Neural progenitor cell (in vitro differentiated cells): Measurements from ENCODE around the gene FAM98C. TPM values are rescaled to one million over a fixed set of nuclear protein-coding genes. Genes with fewer than 3 reads are reported as not detected.
"Not testable (repeated sequence)": the region's sequence is repeated elsewhere in the genome, so short reads cannot be mapped to it uniquely, and the experiment has no call there.

Source experiments
- DNase-seq: peaks from one replicate; pipeline ENCODE4 v3.0.0-alpha.2; 2016; ENCODE audit warnings: low spot score
- H2AFZ ChIP-seq: fragments of 200-600 bp; sonication (generic); replicated peaks from 2 replicates; pipeline ENCODE4 v1.6.1; 2016; ENCODE audit warnings: antibody characterized with exemption
- H3F3A ChIP-seq: fragments of 200-600 bp; sonication (generic); 2 replicates; pipeline ENCODE4 v1.6.1; 2016; ENCODE audit warnings: antibody characterized with exemption, low read depth
- H3K27ac ChIP-seq: fragments of 200-600 bp; sonication (generic); 2 replicates; pipeline ENCODE4 v1.5.1; 2016; ENCODE audit warnings: mild to moderate bottlenecking
- H3K27me3 ChIP-seq: fragments of 200-600 bp; sonication (generic); 2 replicates; pipeline ENCODE4 v1.6.1; 2016; ENCODE audit warnings: mild to moderate bottlenecking, moderate library complexity
- H3K36me3 ChIP-seq: fragments of 200-600 bp; sonication (generic); 2 replicates; pipeline ENCODE4 v1.5.1; 2016
- H3K4me1 ChIP-seq: fragments of 200-600 bp; sonication (generic); 2 replicates; pipeline ENCODE4 v1.6.1; 2016; ENCODE audit warnings: mixed run types
- H3K4me2 ChIP-seq: fragments of 200-600 bp; sonication (generic); 2 replicates; pipeline ENCODE4 v1.6.1; 2016
- H3K4me3 ChIP-seq: fragments of 200-600 bp; sonication (generic); 2 replicates; pipeline ENCODE4 v1.5.1; 2016
- H3K79me2 ChIP-seq: fragments of 200-600 bp; sonication (generic); 2 replicates; pipeline ENCODE4 v1.6.1; 2016; ENCODE audit warnings: low read depth
- H3K9ac ChIP-seq: fragments of 200-600 bp; sonication (generic); 2 replicates; pipeline ENCODE4 v1.6.1; 2016
- H3K9me3 ChIP-seq: fragments of 200-600 bp; sonication (generic); 2 replicates; pipeline ENCODE4 v1.5.1; 2016; ENCODE audit warnings: low read depth
- H4K20me1 ChIP-seq: fragments of 200-600 bp; sonication (generic); 2 replicates; pipeline ENCODE4 v1.6.1; 2016; ENCODE audit warnings: low read depth
- H3K27ac Mint-ChIP-seq: 3 replicates; pipeline ENCODE4 v1.8.0; 2021; ENCODE audit warnings: mixed read lengths
- H3K27me3 Mint-ChIP-seq: 2 replicates; pipeline ENCODE4 v1.8.0; 2022; ENCODE audit warnings: low read depth, mild to moderate bottlenecking, inconsistent platforms, moderate library complexity, mixed read lengths; ENCODE audit not compliant: insufficient read depth
- H3K36me3 Mint-ChIP-seq: 3 replicates; pipeline ENCODE4 v1.8.0; 2021; ENCODE audit warnings: mixed read lengths
- H3K4me1 Mint-ChIP-seq: 3 replicates; pipeline ENCODE4 v1.8.0; 2021; ENCODE audit warnings: mixed read lengths
- H3K4me3 Mint-ChIP-seq: 3 replicates; pipeline ENCODE4 v1.8.0; 2021; ENCODE audit warnings: mild to moderate bottlenecking, moderate library complexity, mixed read lengths
- H3K9me3 Mint-ChIP-seq: 3 replicates; pipeline ENCODE4 v1.8.0; 2020; ENCODE audit warnings: mixed read lengths
- EZH2 ChIP-seq: fragments of 200-600 bp; sonication (generic); IDR thresholded peaks from 2 replicates; pipeline ENCODE4 v1.6.1; 2017; ENCODE audit warnings: antibody characterized with exemption, mild to moderate bottlenecking, moderate library complexity
- EZH2phosphoT487 ChIP-seq: fragments of 200-600 bp; sonication (generic); IDR thresholded peaks from 2 replicates; pipeline ENCODE4 v1.6.1; 2017; ENCODE audit warnings: antibody characterized with exemption
- total RNA-seq: library from RNA; depleted of rRNA; stranded (reverse); fragments of >200 nt; gene quantifications from 2 replicates; pipeline ENCODE4 v1.2.3, GENCODE V29; 2015; ENCODE audit warnings: low replicate concordance
- TF ChIP-seq, protein P1 (sequence below): fragments of 200-600 bp; sonication (generic); IDR thresholded peaks from 2 replicates; pipeline ENCODE4 v1.5.1; 2017; ENCODE audit warnings: antibody characterized with exemption, mild to moderate bottlenecking

Gene FAM98C
- total RNA-seq, 1 donor from 2014 or later, result 3.5 TPM

DNA sequence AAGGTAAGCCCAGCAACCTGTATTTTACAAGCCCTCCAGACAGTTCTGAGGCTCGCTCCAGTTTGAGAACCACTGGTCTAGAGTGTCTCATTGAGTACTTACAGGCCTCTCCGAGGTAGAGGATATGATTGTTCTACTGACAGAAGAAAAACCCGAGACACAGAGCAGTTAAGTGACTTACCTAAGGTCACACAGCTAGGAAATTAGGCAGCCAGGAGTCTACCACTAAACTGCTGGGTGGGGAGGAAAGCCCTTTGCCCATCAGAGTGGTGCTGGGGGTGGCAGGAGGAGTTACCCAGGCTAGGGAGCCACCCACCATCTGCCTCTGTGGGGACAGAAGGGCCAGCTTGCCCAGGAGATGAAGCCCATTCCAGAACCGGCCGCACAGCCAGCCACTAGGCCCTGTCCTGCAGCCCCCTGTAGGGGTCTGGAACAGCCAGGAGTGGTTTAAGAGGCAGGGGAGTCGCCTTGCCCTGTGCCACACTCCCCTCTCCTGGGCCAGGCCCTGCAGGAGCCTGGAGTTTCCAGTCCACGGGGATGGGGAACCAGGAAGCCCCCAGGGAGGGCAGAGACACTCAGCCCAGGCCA lies 22.4 kb downstream of the FAM98C start:
- H3K79me2 ChIP-seq, result no peaks in the 10 kb centered on the region
- H3K4me2 ChIP-seq, result no peak overlapping the region
- no peaks in the 10 kb centered on the region for H3K9me3 Mint-ChIP-seq
- TF ChIP-seq EZH2, result no peak
- no peak for TF ChIP-seq EZH2phosphoT487
- TF ChIP-seq, protein P1, sequence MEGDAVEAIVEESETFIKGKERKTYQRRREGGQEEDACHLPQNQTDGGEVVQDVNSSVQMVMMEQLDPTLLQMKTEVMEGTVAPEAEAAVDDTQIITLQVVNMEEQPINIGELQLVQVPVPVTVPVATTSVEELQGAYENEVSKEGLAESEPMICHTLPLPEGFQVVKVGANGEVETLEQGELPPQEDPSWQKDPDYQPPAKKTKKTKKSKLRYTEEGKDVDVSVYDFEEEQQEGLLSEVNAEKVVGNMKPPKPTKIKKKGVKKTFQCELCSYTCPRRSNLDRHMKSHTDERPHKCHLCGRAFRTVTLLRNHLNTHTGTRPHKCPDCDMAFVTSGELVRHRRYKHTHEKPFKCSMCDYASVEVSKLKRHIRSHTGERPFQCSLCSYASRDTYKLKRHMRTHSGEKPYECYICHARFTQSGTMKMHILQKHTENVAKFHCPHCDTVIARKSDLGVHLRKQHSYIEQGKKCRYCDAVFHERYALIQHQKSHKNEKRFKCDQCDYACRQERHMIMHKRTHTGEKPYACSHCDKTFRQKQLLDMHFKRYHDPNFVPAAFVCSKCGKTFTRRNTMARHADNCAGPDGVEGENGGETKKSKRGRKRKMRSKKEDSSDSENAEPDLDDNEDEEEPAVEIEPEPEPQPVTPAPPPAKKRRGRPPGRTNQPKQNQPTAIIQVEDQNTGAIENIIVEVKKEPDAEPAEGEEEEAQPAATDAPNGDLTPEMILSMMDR, result no peak
- H3K27ac ChIP-seq, result no peak overlapping the region
- peaks cover 10% of the 10 kb centered on the region for H3K27me3 Mint-ChIP-seq
- H3K9ac ChIP-seq, result no peak overlapping the region
- H4K20me1 ChIP-seq, result no peaks in the 10 kb centered on the region
- peaks cover 14% of the 10 kb centered on the region for H3F3A ChIP-seq
- H3K4me3 ChIP-seq, result no peak overlapping the region
- peak overlapping the region; percentile 80 for H2AFZ ChIP-seq
- no peak overlapping the region for H3K27ac Mint-ChIP-seq
- peaks cover 10% of the 10 kb centered on the region for H3K4me1 ChIP-seq
- H3K4me3 Mint-ChIP-seq, result no peak overlapping the region
- H3K27me3 ChIP-seq, result no peaks in the 10 kb centered on the region
- no peak for DNase-seq
- no peaks in the 10 kb centered on the region for H3K36me3 Mint-ChIP-seq
- no peaks in the 10 kb centered on the region for H3K9me3 ChIP-seq
- no peaks in the 10 kb centered on the region for H3K36me3 ChIP-seq
- peaks cover 12% of the 10 kb centered on the region for H3K4me1 Mint-ChIP-seq

DNA sequence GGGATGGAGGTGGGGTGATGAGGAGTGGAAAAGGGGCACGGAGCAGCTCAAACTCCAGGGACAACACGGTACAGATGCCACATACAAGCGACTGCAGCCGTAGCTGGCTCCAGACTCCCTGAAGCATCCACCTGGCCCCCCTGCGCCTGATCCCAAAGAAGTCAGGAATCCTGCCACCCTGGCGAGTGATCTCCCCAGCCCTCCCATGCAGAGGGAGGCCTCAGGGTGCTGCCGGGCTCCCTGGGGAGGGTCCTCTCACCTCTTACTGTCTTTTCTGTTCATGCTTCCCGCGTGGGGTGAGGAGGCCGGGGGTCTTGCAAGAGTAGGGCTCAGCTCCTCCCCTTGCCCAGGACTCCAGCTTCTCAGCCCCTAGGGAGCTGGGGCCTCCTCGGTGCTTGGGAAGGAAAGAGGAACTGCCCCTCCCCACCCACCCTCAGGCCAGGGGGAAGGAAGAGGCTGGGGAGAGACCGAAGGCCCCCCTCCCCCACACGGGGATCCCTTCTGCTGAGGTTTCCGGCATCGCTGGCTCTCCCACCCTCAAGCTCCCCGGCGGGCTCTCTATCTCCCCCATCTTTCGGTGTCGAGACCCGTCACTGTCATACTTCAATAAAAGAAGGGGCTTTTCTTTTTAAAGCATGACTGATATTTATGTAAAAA lies 23.0 kb downstream of the FAM98C start, which contains the start of gene RASGRP4:
RASGRP4 (minus strand) TSS at position 410 of the 657 bp plus-strand sequence; CDS start at position 282, 128 bp downstream.
- Histone ChIP-seq H3K4me3 (no peak within 1 kb of the TSS), H3K27ac (no peak within 1 kb of the TSS), H3K36me3 (no peaks in the 10 kb centered on the region), H3K27me3 (no peaks in the 10 kb centered on the region), H4K20me1 (no peaks in the 10 kb centered on the region), H2AFZ (peak within 1 kb of the TSS; percentile 80), H3K9ac (no peak within 1 kb of the TSS), H3K4me2 (peak within 1 kb of the TSS; percentile 23), H3K79me2 (no peaks in the 10 kb centered on the region), H3K4me1 (peaks cover 10% of the 10 kb centered on the region), H3F3A (peaks cover 14% of the 10 kb centered on the region), H3K9me3 (no peaks in the 10 kb centered on the region)
- H3K27me3 Mint-ChIP-seq, result peaks cover 8% of the 10 kb centered on the region
- H3K9me3 Mint-ChIP-seq, result no peaks in the 10 kb centered on the region
- no peaks in the 10 kb centered on the region for H3K36me3 Mint-ChIP-seq
- TF ChIP-seq EZH2phosphoT487 (no peak), EZH2 (no peak)
- TF ChIP-seq, protein P1, result no peak
- peak within 1 kb of the TSS; percentile 53 for H3K4me3 Mint-ChIP-seq
- no peak for DNase-seq
- peaks cover 12% of the 10 kb centered on the region for H3K4me1 Mint-ChIP-seq
- peak within 1 kb of the TSS; percentile 57 for H3K27ac Mint-ChIP-seq

DNA sequence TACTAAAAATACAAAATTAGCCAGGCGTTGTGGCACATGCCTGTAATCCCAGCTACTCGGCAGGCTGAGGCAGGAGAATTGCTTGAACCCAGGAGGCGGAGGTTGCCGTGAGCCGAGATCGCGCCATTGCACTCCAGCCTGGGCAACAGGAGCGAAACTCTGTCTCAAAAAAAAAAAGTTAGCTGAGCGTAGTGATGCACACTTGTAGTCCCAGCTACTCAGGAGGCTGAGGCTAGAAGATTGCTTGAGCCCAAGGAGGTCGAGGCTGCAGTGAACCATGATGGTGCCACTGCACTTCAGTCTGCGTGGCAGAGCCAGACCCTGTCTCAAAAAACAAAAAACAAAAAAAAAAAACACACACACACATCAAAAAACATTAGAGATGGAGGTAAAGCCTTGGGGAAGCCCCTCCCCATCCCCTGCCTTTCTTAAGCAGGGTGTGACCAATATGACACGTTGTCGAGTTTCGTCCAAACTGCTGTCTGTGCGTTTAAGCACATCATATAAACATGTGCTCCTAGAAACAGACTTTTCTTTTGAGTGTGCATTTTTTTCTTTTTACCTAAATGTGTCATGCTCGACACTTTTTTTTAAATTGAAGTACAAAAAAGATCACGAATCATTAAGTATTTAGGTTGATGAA lies 24.3 kb downstream of the FAM98C start:
- H2AFZ ChIP-seq, H3K27me3 ChIP-seq, H3K36me3 ChIP-seq, H3K9me3 Mint-ChIP-seq, H3K4me3 ChIP-seq, DNase-seq, H3K9ac ChIP-seq, H3K27ac Mint-ChIP-seq, H3K36me3 Mint-ChIP-seq, H4K20me1 ChIP-seq, H3K27ac ChIP-seq, H3K27me3 Mint-ChIP-seq, H3K79me2 ChIP-seq, H3K4me1 ChIP-seq, H3K9me3 ChIP-seq, H3K4me2 ChIP-seq: not testable (repeated sequence)
- H3F3A ChIP-seq, result peaks cover 23% of the 10 kb centered on the region
- Mint-ChIP-seq H3K4me1 (peaks cover 12% of the 10 kb centered on the region), H3K4me3 (peak overlapping the region; percentile 4)
